K562 (cell line): ENCODE data around the gene APLF. TPM values are rescaled to one million over a fixed set of nuclear protein-coding genes. Genes with fewer than 3 reads are reported as not detected.

Experiments used
- BHLHE40 ChIP-seq: IDR thresholded peaks from 2 replicates; pipeline ENCODE4 v1.6.1; 2011; ENCODE audit warnings: low read length, improper control_type of control experiment
- CEBPZ ChIP-seq: fragments of 150-350 bp; IDR thresholded peaks from 2 replicates; pipeline ENCODE4 v1.6.1; 2014; ENCODE audit warnings: low read depth, mild to moderate bottlenecking, low read length, borderline replicate concordance
- FOXP1 ChIP-seq: sonication (generic); formaldehyde crosslinking; IDR thresholded peaks from 2 replicates; pipeline ENCODE4 v1.8.0; 2022; ENCODE audit warnings: mild to moderate bottlenecking, missing genetic modification reagents
- GTF2E2 ChIP-seq: fragments of 200-800 bp; sonication (Bioruptor generic); IDR thresholded peaks from 2 replicates; pipeline ENCODE4 v1.6.1; 2016; ENCODE audit warnings: missing genetic modification characterization, missing compliant biosample characterization
- HMBOX1 ChIP-seq: sonication (generic); IDR thresholded peaks from 2 replicates; pipeline ENCODE4 v1.6.1; 2016
- HNRNPK ChIP-seq: fragments of 200-400 bp; formaldehyde crosslinking; IDR thresholded peaks from one replicate; pipeline ENCODE4 v1.6.1; 2018; ENCODE audit warnings: mild to moderate bottlenecking, low read depth, low read length; ENCODE audit not compliant: poor library complexity, severe bottlenecking
- HNRNPL ChIP-seq: fragments of 200-400 bp; formaldehyde crosslinking; IDR thresholded peaks from 2 replicates; pipeline ENCODE4 v1.6.1; 2017; ENCODE audit warnings: low read depth, mild to moderate bottlenecking, low read length
- MCM7 ChIP-seq, 2 experiments: fragments of 450-650 bp; IDR thresholded peaks; 2 replicates each; pipeline ENCODE4 v1.6.1; 2016 to 2018
- POLR2H ChIP-seq: IDR thresholded peaks from 2 replicates; pipeline ENCODE4 v1.6.1; 2016; ENCODE audit warnings: missing genetic modification characterization, low read depth, mild to moderate bottlenecking, control low read depth, missing compliant biosample characterization, moderate library complexity
- RBM39 ChIP-seq: fragments of 200-400 bp; formaldehyde crosslinking; optimal IDR thresholded peaks from 2 replicates; pipeline ENCODE3; 2018; ENCODE audit warnings: low read depth, low read length
- SMARCB1 ChIP-seq: IDR thresholded peaks from 2 replicates; pipeline ENCODE4 v1.6.1; 2011; ENCODE audit warnings: improper control_type of control experiment, low read depth; ENCODE audit not compliant: insufficient read length
- SMARCE1 ChIP-seq: fragments of 450-650 bp; IDR thresholded peaks from 2 replicates; pipeline ENCODE4 v1.7.1; 2016; ENCODE audit warnings: mild to moderate bottlenecking
- ZBTB40 ChIP-seq, 2 experiments: fragments of 450-650 bp in 1 of 2; sonication (generic) in 1 of 2; formaldehyde crosslinking in 1 of 2; IDR thresholded peaks; 2 replicates each; pipeline versions ENCODE4 v1.7.1 to v1.9.0; 2016 to 2022; ENCODE audit warnings: inconsistent platforms in 1 of 2, mild to moderate bottlenecking in 1 of 2, missing genetic modification reagents in 1 of 2
- ZBTB9 ChIP-seq: fragments of 450-650 bp; formaldehyde crosslinking; IDR thresholded peaks from 2 replicates; pipeline ENCODE4 v1.4.0; 2020; ENCODE audit warnings: mild to moderate bottlenecking, moderate library complexity
- polyA plus RNA-seq, 8 experiments: library from polyadenylated mRNA; depleted of rRNA in 4 of 8; stranded (reverse) in 5 of 8; unstranded in 3 of 8; fragments of >200 nt; fragmentation: Nextera tagmentation in 2 of 8; fragmentation: Illumina TruSeq in 1 of 8; extraction: Ambion mirVana in 2 of 8; extraction: Trizol in 1 of 8; gene quantifications; 2 replicates each; pipeline versions ENCODE4 v1.2.1 to v1.2.3, GENCODE V29; 2011 to 2014; ENCODE audit warnings: inconsistent platforms in 1 of 8, missing spikeins in 1 of 8
- total RNA-seq, 7 experiments: library from RNA; depleted of rRNA in 6 of 7; stranded (reverse); fragments of >200 nt in 6 of 7; fragmentation: Illumina TruSeq in 2 of 7; extraction: Trizol in 2 of 7; gene quantifications; 2 replicates each; pipeline versions ENCODE4 v1.2.1 to v1.2.3, GENCODE V29; 2011 to 2021; ENCODE audit warnings: low replicate concordance in 1 of 7

The APLF gene
- total and polyA plus RNA-seq, 9 of the 15 experiments (the other 6 are each of a cell fraction or from before 2014, with no cell fraction given), result 0.07 to 1.1 (median 0.71) TPM

GRCh38 chr2:68441994-68442322 is 25.4 kb upstream of the APLF start (continued):
- TF ChIP-seq ZBTB40 (IDR thresholded peaks at IDR 0.05) (no peak), ZBTB40 (CRISPR knock-in tag; IDR thresholded peaks at IDR 0.05) (no peak), SMARCE1 (no peak), MCM7 (IDR thresholded peaks at IDR 0.05) (no peak), SMARCB1 (no peak), POLR2H (tag) (no peak), FOXP1 (CRISPR knock-in tag) (no peak), GTF2E2 (tag) (no peak), ZBTB9 (no peak), CEBPZ (no peak), HNRNPK (no peak), BHLHE40 (no peak), HNRNPL (no peak), RBM39 (no peak), HMBOX1 (no peak)
